Endodermal cell (in vitro differentiated cells): ENCODE data around the gene TDRD15. TPM values are rescaled to one million over a fixed set of nuclear protein-coding genes. Genes with fewer than 3 reads are reported as not detected.

Source experiments
- DNase-seq: peaks from one replicate; pipeline ENCODE4 v3.0.0-alpha.2; 2017
- H3K27ac ChIP-seq: 2 replicates; pipeline ENCODE4 v1.5.1; 2013; ENCODE audit warnings: mild to moderate bottlenecking, low read depth, low read length, moderate library complexity
- H3K27me3 ChIP-seq: 2 replicates; pipeline ENCODE4 v1.6.1; 2013; ENCODE audit warnings: mild to moderate bottlenecking, low read length, moderate library complexity; ENCODE audit not compliant: insufficient read depth, control insufficient read depth, poor library complexity, severe bottlenecking
- H3K36me3 ChIP-seq: 2 replicates; pipeline ENCODE4 v1.7.0; 2013; ENCODE audit warnings: mild to moderate bottlenecking, low read length, moderate library complexity; ENCODE audit not compliant: control insufficient read depth, insufficient read depth
- H3K4me1 ChIP-seq: one replicate; pipeline ENCODE4 v1.7.0; 2013; ENCODE audit warnings: low read length; ENCODE audit not compliant: control insufficient read depth, insufficient read depth
- H3K4me3 ChIP-seq: 2 replicates; pipeline ENCODE4 v1.5.1; 2013; ENCODE audit warnings: mild to moderate bottlenecking, low read length, moderate library complexity
- H3K9ac ChIP-seq: 2 replicates; pipeline ENCODE4 v1.6.1; 2013; ENCODE audit warnings: mild to moderate bottlenecking, low read length, moderate library complexity; ENCODE audit not compliant: poor library complexity, severe bottlenecking; ENCODE audit errors: extremely low read depth
- H3K9me3 ChIP-seq: 2 replicates; pipeline ENCODE4 v1.6.1; 2013; ENCODE audit warnings: mild to moderate bottlenecking, low read length, moderate library complexity; ENCODE audit not compliant: control insufficient read depth
- H3K27ac Mint-ChIP-seq: 2 replicates; pipeline ENCODE4 v1.8.0; 2020; ENCODE audit warnings: mixed read lengths
- H3K27me3 Mint-ChIP-seq: 2 replicates; pipeline ENCODE4 v1.8.0; 2021; ENCODE audit warnings: mild to moderate bottlenecking, mixed read lengths; ENCODE audit not compliant: insufficient read depth
- H3K36me3 Mint-ChIP-seq: 2 replicates; pipeline ENCODE4 v1.8.0; 2020; ENCODE audit warnings: low read depth, mixed read lengths
- H3K4me1 Mint-ChIP-seq: 2 replicates; pipeline ENCODE4 v1.8.0; 2020; ENCODE audit warnings: mixed read lengths
- H3K4me3 Mint-ChIP-seq: 2 replicates; pipeline ENCODE4 v1.8.0; 2020; ENCODE audit warnings: mild to moderate bottlenecking, moderate library complexity, mixed read lengths
- H3K9me3 Mint-ChIP-seq: 2 replicates; pipeline ENCODE4 v1.8.0; 2020; ENCODE audit warnings: mild to moderate bottlenecking, mixed read lengths
- WGBS, 2 experiments: methylation state at CpG; one replicate each; pipeline versions ENCODE4 v1.1.5 to v1.1.7; 2013; ENCODE audit warnings: missing lambda C conversion rate in 2 of 2, mixed read lengths in 1 of 2; ENCODE audit not compliant: insufficient coverage in 1 of 2, insufficient read length in 1 of 2; 5-methylcytosine and 5-hydroxymethylcytosine counted together
- long read RNA-seq, 4 experiments: library from polyadenylated mRNA in 2 of 4; library from RNA in 1 of 4; library from capped mRNA in 1 of 4; stranded (forward) in 3 of 4; unstranded in 1 of 4; transcript quantifications; one replicate each; pipeline ENCODE4 v2.0.0, GENCODE V29; 2020 to 2021; ENCODE audit warnings: inconsistent platforms in 1 of 4
- polyA plus RNA-seq, 2 experiments: library from polyadenylated mRNA; stranded (reverse); fragments of 50-300 nt; gene quantifications; one replicate each; pipeline ENCODE4 v1.2.3, GENCODE V29; 2013
- total RNA-seq, 2 donors: library from RNA; stranded (reverse); fragmentation: NEBNext Ultra II Directional in 1 of 2; extraction: Animal tissue kit (Norgen Biotek cat#: 25700) in 1 of 2; gene quantifications; 2 replicates in 1 of 2; 3 replicates in 1 of 2; pipeline ENCODE4 v1.2.1, GENCODE V29; 2021
- TF ChIP-seq, protein P1 (sequence below): fragments of 200-600 bp; sonication (generic); conservative IDR thresholded peaks from 2 replicates; pipeline ENCODE4 v1.5.0; 2021; ENCODE audit warnings: antibody characterized with exemption, mild to moderate bottlenecking

TDRD15 gene
- total RNA-seq, result under 1 TPM; 0.33 to 0.44 TPM
- not detected for polyA plus RNA-seq (2013, experiment 1 of 2)
- polyA plus RNA-seq (2013, experiment 2 of 2), result not detected
- long read RNA-seq, experiment 1, result 0 reads
- long read RNA-seq, experiment 2, result 0 reads
- long read RNA-seq, experiment 3, result 0 reads
- long read RNA-seq, experiment 4, result 0 reads

DNA sequence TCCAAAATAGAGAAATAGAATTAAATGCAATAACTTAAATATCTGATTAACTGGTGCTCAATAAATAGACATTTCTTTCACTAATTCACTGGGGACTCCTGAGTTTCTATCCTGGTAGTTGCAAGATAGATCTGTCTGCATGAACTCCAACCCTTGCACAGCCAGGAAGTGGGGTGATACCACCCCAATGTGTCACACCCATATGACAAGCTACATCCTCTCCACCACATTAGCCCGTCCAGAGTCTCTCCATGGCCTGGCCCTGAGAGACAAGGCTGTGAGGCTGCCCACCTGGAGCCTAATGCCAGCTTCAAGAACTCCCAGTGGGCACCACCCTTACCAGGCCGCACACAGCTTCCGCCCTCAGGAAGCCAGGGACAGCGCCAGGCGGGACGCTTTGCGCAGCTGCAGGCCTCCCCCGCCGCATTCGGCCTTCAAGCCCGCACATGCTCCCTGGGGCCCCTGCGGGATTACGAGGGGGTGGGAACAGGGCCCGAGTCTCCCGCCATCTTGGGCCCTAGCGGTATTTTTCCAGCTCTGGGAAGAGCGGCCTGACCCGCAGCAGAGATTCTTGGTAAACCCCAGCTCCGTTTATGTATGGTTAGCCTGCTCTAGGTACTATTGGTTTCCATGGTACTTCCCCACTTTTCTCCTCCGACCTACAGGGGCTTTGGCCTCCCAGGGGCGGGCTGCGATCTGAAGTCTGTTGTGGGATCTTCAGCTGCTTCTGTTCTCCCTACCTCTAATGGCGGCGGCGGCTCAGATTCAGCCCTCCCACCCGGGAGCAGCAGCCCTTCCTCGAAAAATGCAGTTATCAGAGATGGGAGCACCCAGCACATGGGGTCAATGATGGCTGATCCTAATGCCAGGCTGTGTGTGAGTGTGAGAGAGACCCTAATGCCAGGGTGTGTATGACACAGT is at the start of gene TDRD15:
TSS of gene TDRD15 (plus strand) at position 496 of the 921 bp plus-strand sequence. CDS start 13,500 bp downstream, outside the sequence.
- Histone ChIP-seq H3K9ac (no peak within 1 kb of the TSS), H3K9me3 (no peaks in the 10 kb centered on the region), H3K4me1 (no peaks in the 10 kb centered on the region), H3K4me3 (no peak within 1 kb of the TSS), H3K27me3 (no peaks in the 10 kb centered on the region), H3K36me3 (no peaks in the 10 kb centered on the region), H3K27ac (no peak within 1 kb of the TSS)
- H3K4me1 Mint-ChIP-seq, result no peaks in the 10 kb centered on the region
- H3K9me3 Mint-ChIP-seq, result no peaks in the 10 kb centered on the region
- no peaks in the 10 kb centered on the region for H3K36me3 Mint-ChIP-seq
- no peak within 1 kb of the TSS for H3K4me3 Mint-ChIP-seq
- TF ChIP-seq, protein P1, sequence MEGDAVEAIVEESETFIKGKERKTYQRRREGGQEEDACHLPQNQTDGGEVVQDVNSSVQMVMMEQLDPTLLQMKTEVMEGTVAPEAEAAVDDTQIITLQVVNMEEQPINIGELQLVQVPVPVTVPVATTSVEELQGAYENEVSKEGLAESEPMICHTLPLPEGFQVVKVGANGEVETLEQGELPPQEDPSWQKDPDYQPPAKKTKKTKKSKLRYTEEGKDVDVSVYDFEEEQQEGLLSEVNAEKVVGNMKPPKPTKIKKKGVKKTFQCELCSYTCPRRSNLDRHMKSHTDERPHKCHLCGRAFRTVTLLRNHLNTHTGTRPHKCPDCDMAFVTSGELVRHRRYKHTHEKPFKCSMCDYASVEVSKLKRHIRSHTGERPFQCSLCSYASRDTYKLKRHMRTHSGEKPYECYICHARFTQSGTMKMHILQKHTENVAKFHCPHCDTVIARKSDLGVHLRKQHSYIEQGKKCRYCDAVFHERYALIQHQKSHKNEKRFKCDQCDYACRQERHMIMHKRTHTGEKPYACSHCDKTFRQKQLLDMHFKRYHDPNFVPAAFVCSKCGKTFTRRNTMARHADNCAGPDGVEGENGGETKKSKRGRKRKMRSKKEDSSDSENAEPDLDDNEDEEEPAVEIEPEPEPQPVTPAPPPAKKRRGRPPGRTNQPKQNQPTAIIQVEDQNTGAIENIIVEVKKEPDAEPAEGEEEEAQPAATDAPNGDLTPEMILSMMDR, result no peak
- H3K27me3 Mint-ChIP-seq, result no peaks in the 10 kb centered on the region
- H3K27ac Mint-ChIP-seq, result no peak within 1 kb of the TSS
- DNase-seq, result no peak
- 94 to 96% methylated on average over 9 to 27 of the region's 27 CpGs for WGBS, 2 experiments

DNA sequence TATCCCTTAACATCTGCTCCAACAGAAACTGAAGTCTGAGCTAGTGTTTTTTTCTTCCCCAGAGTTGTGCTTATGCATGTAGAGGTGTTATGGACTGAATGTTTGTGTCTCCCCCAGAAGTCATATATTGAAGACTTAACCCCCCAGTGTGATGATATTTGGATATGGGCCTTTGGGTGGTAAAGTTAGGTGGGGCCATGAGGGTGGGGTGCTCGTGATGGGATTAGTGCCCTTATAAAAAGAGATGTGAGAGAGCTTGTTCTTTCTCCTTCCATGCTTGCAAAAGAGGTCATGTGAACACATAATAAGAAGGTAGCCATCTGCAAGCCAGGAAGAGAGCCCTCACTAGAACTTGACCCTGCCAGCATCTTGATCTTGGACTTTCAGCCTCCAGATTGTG is 45.5 kb upstream of the TDRD15 start:
- Histone ChIP-seq H3K27ac (no peak overlapping the region), H3K36me3 (no peaks in the 10 kb centered on the region), H3K9ac (no peak overlapping the region), H3K27me3 (no peaks in the 10 kb centered on the region), H3K4me1 (no peaks in the 10 kb centered on the region), H3K4me3 (no peak overlapping the region), H3K9me3 (no peaks in the 10 kb centered on the region)
- Mint-ChIP-seq H3K36me3 (no peaks in the 10 kb centered on the region), H3K27me3 (no peaks in the 10 kb centered on the region), H3K9me3 (peaks cover 15% of the 10 kb centered on the region), H3K4me3 (no peak overlapping the region), H3K27ac (no peak overlapping the region), H3K4me1 (no peaks in the 10 kb centered on the region)
- TF ChIP-seq, protein P1, result no peak
- DNase-seq, result no peak
- 86% methylated on average over 1 of the region's 1 CpG; no CpG with 5 or more reads in 1 of the 2 experiments for WGBS, 2 experiments

DNA sequence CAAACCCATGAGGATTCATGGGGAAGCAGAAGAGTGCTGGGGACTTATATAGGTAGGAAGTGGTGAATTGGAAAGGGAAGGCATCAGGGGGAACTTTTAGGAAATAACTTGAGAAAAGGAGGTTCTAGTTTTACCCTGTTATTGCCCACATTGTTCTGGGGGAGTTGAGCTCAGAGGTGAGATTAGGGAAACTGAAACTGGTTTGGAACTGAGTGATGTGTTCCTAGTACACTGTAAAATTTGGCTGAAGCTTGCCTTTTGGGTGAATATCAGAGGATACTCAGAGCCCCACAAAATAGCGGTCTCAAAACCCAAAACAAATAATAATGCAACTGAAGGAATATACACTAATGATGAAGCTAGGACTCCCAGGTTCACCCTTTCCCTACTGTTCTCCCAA is 40.3 kb upstream of the TDRD15 start:
- no peak overlapping the region for H3K27ac Mint-ChIP-seq
- Histone ChIP-seq H3K36me3 (no peaks in the 10 kb centered on the region), H3K4me1 (no peaks in the 10 kb centered on the region), H3K27me3 (no peaks in the 10 kb centered on the region), H3K9me3 (no peaks in the 10 kb centered on the region), H3K27ac (no peak overlapping the region), H3K9ac (no peak overlapping the region), H3K4me3 (no peak overlapping the region)
- no peaks in the 10 kb centered on the region for H3K4me1 Mint-ChIP-seq
- DNase-seq, result no peak
- no peak overlapping the region for H3K4me3 Mint-ChIP-seq
- peaks cover 11% of the 10 kb centered on the region for H3K9me3 Mint-ChIP-seq
- WGBS, 2 experiments, result 100% methylated on average over 1 of the region's 1 CpG; no CpG with 5 or more reads in 1 of the 2 experiments
- TF ChIP-seq, protein P1, result no peak
- H3K27me3 Mint-ChIP-seq, result no peaks in the 10 kb centered on the region
- H3K36me3 Mint-ChIP-seq, result no peaks in the 10 kb centered on the region
